Endothelial cell of umbilical vein (primary cell): ENCODE data around the gene ZNF101. TPM values are rescaled to one million over a fixed set of nuclear protein-coding genes. Genes with fewer than 3 reads are reported as not detected.

Experiments used
- BruUV-seq: library from RNA; stranded (reverse); fragments of 400-500 nt; replicated peaks from 2 replicates; lab custom pipeline; 2021; lab: Mats Ljungman, UMichigan
- CTCF ChIA-PET: fragments of 300-600, 350-600 bp; sonication (Branson Sonifier 250); formaldehyde crosslinking; loops from one replicate; lab custom pipeline; 2021; ENCODE audit warnings: antibody characterized with exemption, inconsistent platforms; lab: Charles Lee
- POLR2A ChIA-PET: fragments of 300-600, 350-600 bp; sonication (Branson Sonifier 250); formaldehyde crosslinking; loops from one replicate; lab custom pipeline; 2021; ENCODE audit warnings: antibody characterized with exemption, inconsistent platforms; lab: Charles Lee
- DNase-seq: peaks from one replicate; pipeline ENCODE4 v3.0.0-alpha.2; 2011; ENCODE audit warnings: low read depth, low spot score
- FAIRE-seq: peaks from 2 replicates; lab custom pipeline; 2011; peaks lifted over from hg19 to GRCh38; lab: Jason Lieb, UNC
- H2AFZ ChIP-seq: 2 replicates; pipeline ENCODE4 v1.6.0; 2012; ENCODE audit warnings: low read depth, low read length, control low read depth, inconsistent platforms
- H3K27ac ChIP-seq: 2 replicates; pipeline ENCODE4 v1.5.1; 2011; ENCODE audit warnings: low read depth, mild to moderate bottlenecking, control low read depth, low read length, moderate library complexity; ENCODE audit not compliant: insufficient read depth
- H3K27me3 ChIP-seq, 2 experiments: 2 replicates each; pipeline versions ENCODE4 v1.6.0 to v1.6.1; 2011; ENCODE audit warnings: low read length in 2 of 2, mixed read lengths in 1 of 2; ENCODE audit not compliant: control insufficient read depth in 2 of 2, insufficient read depth in 2 of 2
- H3K36me3 ChIP-seq, 2 experiments: 2 replicates in 1 of 2; 3 replicates in 1 of 2; pipeline ENCODE4 v1.5.1; 2011; ENCODE audit warnings: low read length in 2 of 2, mild to moderate bottlenecking in 1 of 2, moderate library complexity in 1 of 2; ENCODE audit not compliant: control insufficient read depth in 2 of 2, insufficient read depth in 2 of 2; ENCODE audit errors: extremely low read depth in 1 of 2
- H3K4me1 ChIP-seq: 3 replicates; pipeline ENCODE4 v1.5.1; 2011; ENCODE audit warnings: mild to moderate bottlenecking, low read length; ENCODE audit not compliant: control insufficient read depth, insufficient read depth; ENCODE audit errors: extremely low read depth
- H3K4me2 ChIP-seq: 2 replicates; pipeline ENCODE4 v1.6.1; 2011; ENCODE audit warnings: low read length, control low read depth, mixed read lengths; ENCODE audit not compliant: insufficient read depth
- H3K4me3 ChIP-seq, 3 experiments: fragments of 200-600 bp in 1 of 3; sonication (generic), shearing (Covaris generic) in 1 of 3; replicated peaks in 1 of 3; 2 replicates each; pipeline ENCODE4 v1.5.1; 2011 to 2016; ENCODE audit warnings: control low read depth in 3 of 3, low read length in 3 of 3, mild to moderate bottlenecking in 2 of 3, inconsistent platforms in 1 of 3, low read depth in 1 of 3, moderate library complexity in 1 of 3; ENCODE audit not compliant: insufficient read depth in 1 of 3
- H3K79me2 ChIP-seq: 2 replicates; pipeline ENCODE4 v1.6.0; 2012; ENCODE audit warnings: low read length, inconsistent platforms; ENCODE audit not compliant: control insufficient read depth, insufficient read depth
- H3K9ac ChIP-seq: replicated peaks from 2 replicates; pipeline ENCODE3; 2011; ENCODE audit warnings: low read length, control low read depth; ENCODE audit not compliant: insufficient read depth; ENCODE audit errors: extremely low read depth
- H3K9me1 ChIP-seq: replicated peaks from 3 replicates; pipeline ENCODE4 v1.6.0; 2011; ENCODE audit warnings: mild to moderate bottlenecking, low read length; ENCODE audit not compliant: control insufficient read depth, insufficient read depth; ENCODE audit errors: extremely low read depth
- H3K9me3 ChIP-seq: replicated peaks from 2 replicates; pipeline ENCODE4 v1.5.1; 2012; ENCODE audit warnings: low read length, inconsistent platforms; ENCODE audit not compliant: control insufficient read depth, insufficient read depth
- H4K20me1 ChIP-seq: replicated peaks from 2 replicates; pipeline ENCODE3; 2011; ENCODE audit warnings: mild to moderate bottlenecking, low read length; ENCODE audit not compliant: control insufficient read depth, insufficient read depth; ENCODE audit errors: extremely low read depth
- EZH2 ChIP-seq: IDR thresholded peaks from 2 replicates; pipeline ENCODE4 v1.6.1; 2012; ENCODE audit warnings: borderline replicate concordance, low read depth, mild to moderate bottlenecking, moderate library complexity, low read length, inconsistent platforms; ENCODE audit not compliant: severe bottlenecking
- FOS ChIP-seq: IDR thresholded peaks from 2 replicates; pipeline ENCODE4 v1.6.1; 2011; ENCODE audit warnings: mild to moderate bottlenecking, low read length, moderate library complexity, borderline replicate concordance; ENCODE audit not compliant: insufficient read depth
- GATA2 ChIP-seq: IDR thresholded peaks from 2 replicates; pipeline ENCODE4 v1.7.0; 2011; ENCODE audit warnings: low read depth, mild to moderate bottlenecking, moderate library complexity, mixed read lengths, low read length; ENCODE audit not compliant: insufficient read length, insufficient read depth
- JUN ChIP-seq: IDR thresholded peaks from 2 replicates; pipeline ENCODE4 v1.6.1; 2011; ENCODE audit warnings: borderline replicate concordance, low read depth; ENCODE audit not compliant: insufficient read length, insufficient read depth
- MYC ChIP-seq: IDR thresholded peaks from one replicate; pipeline ENCODE4 v1.6.1; 2011; ENCODE audit warnings: mild to moderate bottlenecking, low read depth, low read length
- POLR2A ChIP-seq: IDR thresholded peaks from 2 replicates; pipeline ENCODE4 v1.6.1; 2012; ENCODE audit warnings: low read depth, mild to moderate bottlenecking, control low read depth, low read length
- POLR2AphosphoS5 ChIP-seq: IDR thresholded peaks from 2 replicates; pipeline ENCODE4 v1.6.1; 2012; ENCODE audit warnings: low read depth, mild to moderate bottlenecking, control low read depth, low read length, moderate library complexity; ENCODE audit not compliant: insufficient read depth
- dilution Hi-C: fragments of 300-500 bp; cut with MboI; formaldehyde crosslinking; loops from one replicate; pipeline ENCODE4 v1.15.0; 2019; ENCODE audit warnings: low sequenced_read_pairs; ENCODE audit not compliant: extremely low pct_ligation_motif_present
- intact Hi-C: fragments of 100-400 bp; cut with micrococcal nuclease; formaldehyde crosslinking; loops from one replicate; pipeline ENCODE4 v1.10.0; 2022
- polyA plus RNA-seq, 4 experiments: library from polyadenylated mRNA; depleted of rRNA in 3 of 4; stranded (reverse) in 3 of 4; unstranded in 1 of 4; fragments of >200 nt; gene quantifications; 2 replicates each; pipeline versions ENCODE4 v1.2.1 to v1.2.3, GENCODE V29; 2011 to 2012; ENCODE audit warnings: missing spikeins in 1 of 4
- total RNA-seq: library from RNA; stranded (reverse); gene quantifications from 2 replicates; pipeline ENCODE4 v1.2.3, GENCODE V29; 2021
- TF ChIP-seq, protein P1 (sequence below): IDR thresholded peaks from 2 replicates; pipeline ENCODE4 v1.6.1; 2011; ENCODE audit not compliant: insufficient read depth, insufficient read length
- TF ChIP-seq, protein P2 (sequence below), 2 donors: IDR thresholded peaks; 1 replicate in 1 of 2; 2 replicates in 1 of 2; pipeline ENCODE4 v1.5.1; 2011; ENCODE audit warnings: low read length in 2 of 2, mild to moderate bottlenecking in 2 of 2, moderate library complexity in 2 of 2, control low read depth in 1 of 2, inconsistent platforms in 1 of 2, low read depth in 1 of 2; ENCODE audit not compliant: insufficient read depth in 1 of 2; ENCODE audit errors: extremely low read depth in 1 of 2

Gene ZNF101
- total and polyA plus RNA-seq, 2 donors (not counting 3 experiments of a cell fraction or from before 2014, with no cell fraction given) = 2.8 to 12.8 TPM

DNA sequence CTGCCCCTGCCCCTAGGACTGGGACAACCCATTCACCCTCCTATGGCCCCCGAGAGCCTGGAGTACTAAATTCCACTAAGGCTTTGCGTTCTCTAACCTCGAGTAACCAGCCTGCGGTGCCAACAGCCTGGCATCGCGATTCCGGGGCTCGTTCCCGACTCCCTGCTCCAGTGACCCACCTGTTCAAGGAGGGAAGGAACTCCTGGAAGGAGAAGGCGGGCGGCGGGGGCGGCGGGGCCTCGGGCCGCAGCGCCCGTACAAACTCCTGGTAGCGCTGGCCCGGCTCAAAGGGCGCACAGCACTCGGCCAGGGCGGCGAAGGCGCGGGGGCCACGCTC, 31.5 kb upstream of the ZNF101 start:
- intact Hi-C loops (no loop called here), dilution Hi-C loops (no loop called here)
- ChIA-PET POLR2A (no interaction called here), CTCF (no interaction called here)
- Histone ChIP-seq H3K9me1 (no peaks in the 10 kb centered on the region), H3K4me1 (no peaks in the 10 kb centered on the region), H3K9ac (no peak overlapping the region), H3K9me3 (no peaks in the 10 kb centered on the region), H3K4me3 (no peak overlapping the region), H3K79me2 (no peaks in the 10 kb centered on the region), H3K27me3 (no peaks in the 10 kb centered on the region), H2AFZ (no peak overlapping the region), H3K36me3 (peaks cover 3 to 21% of the 10 kb centered on the region in 2 experiments), H3K27ac (no peak overlapping the region), H4K20me1 (no peaks in the 10 kb centered on the region), H3K4me2 (no peak overlapping the region)
- FAIRE-seq (no peak), DNase-seq (no peak)
- TF ChIP-seq FOS (no peak), GATA2 (no peak), MYC (no peak), POLR2AphosphoS5 (no peak), JUN (no peak), POLR2A (no peak), EZH2 (no peak)
- TF ChIP-seq, protein P1, sequence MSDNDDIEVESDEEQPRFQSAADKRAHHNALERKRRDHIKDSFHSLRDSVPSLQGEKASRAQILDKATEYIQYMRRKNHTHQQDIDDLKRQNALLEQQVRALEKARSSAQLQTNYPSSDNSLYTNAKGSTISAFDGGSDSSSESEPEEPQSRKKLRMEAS = no peak
- TF ChIP-seq, protein P2, sequence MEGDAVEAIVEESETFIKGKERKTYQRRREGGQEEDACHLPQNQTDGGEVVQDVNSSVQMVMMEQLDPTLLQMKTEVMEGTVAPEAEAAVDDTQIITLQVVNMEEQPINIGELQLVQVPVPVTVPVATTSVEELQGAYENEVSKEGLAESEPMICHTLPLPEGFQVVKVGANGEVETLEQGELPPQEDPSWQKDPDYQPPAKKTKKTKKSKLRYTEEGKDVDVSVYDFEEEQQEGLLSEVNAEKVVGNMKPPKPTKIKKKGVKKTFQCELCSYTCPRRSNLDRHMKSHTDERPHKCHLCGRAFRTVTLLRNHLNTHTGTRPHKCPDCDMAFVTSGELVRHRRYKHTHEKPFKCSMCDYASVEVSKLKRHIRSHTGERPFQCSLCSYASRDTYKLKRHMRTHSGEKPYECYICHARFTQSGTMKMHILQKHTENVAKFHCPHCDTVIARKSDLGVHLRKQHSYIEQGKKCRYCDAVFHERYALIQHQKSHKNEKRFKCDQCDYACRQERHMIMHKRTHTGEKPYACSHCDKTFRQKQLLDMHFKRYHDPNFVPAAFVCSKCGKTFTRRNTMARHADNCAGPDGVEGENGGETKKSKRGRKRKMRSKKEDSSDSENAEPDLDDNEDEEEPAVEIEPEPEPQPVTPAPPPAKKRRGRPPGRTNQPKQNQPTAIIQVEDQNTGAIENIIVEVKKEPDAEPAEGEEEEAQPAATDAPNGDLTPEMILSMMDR (IDR thresholded peaks at IDR 0.05; ENCODE audit: extremely low read depth in 1 of 2, insufficient read depth in 1 of 2, low read depth in 1 of 2, low read length in 2 of 2) = no peak
- no TSS peak for BruUV-seq
